ENCODE data around the gene CSGALNACT2.

Gene CSGALNACT2

GRCh38 chr10:43204042-43204942 lies 66.0 kb downstream of the CSGALNACT2 start:
- DNase-seq: no peak

- no peak for DNase-seq
These were observed 66.9 kb downstream of the CSGALNACT2 start for GRCh38 chr10:43204943-43205671.

GRCh38 chr10:43205681-43206390 lies 67.6 kb downstream of the CSGALNACT2 start:
- no peak for DNase-seq

GRCh38 chr10:43206391-43207235 lies 68.4 kb downstream of the CSGALNACT2 start:
- DNase-seq: no peak

- DNase-seq: no peak
These were observed 70.2 kb downstream of the CSGALNACT2 start for GRCh38 chr10:43208147-43209073.

GRCh38 chr10:43209074-43209455 lies 70.8 kb downstream of the CSGALNACT2 start:
- no peak for DNase-seq

- no peak for DNase-seq
These were observed 71.5 kb downstream of the CSGALNACT2 start for GRCh38 chr10:43209651-43210141.

GRCh38 chr10:43210556-43210955 lies 72.3 kb downstream of the CSGALNACT2 start:
- DNase-seq: no peak

GRCh38 chr10:43211030-43211429 lies 72.8 kb downstream of the CSGALNACT2 start:
- no peak for DNase-seq

- no peak for DNase-seq
These were observed 73.3 kb downstream of the CSGALNACT2 start for GRCh38 chr10:43211431-43212042.

GRCh38 chr10:43212043-43212721 lies 73.9 kb downstream of the CSGALNACT2 start:
- no peak for DNase-seq

GRCh38 chr10:43214071-43214955 lies 76.1 kb downstream of the CSGALNACT2 start:
- no peak for DNase-seq

- DNase-seq: no peak
These were observed 76.8 kb downstream of the CSGALNACT2 start for GRCh38 chr10:43214956-43215561.

- DNase-seq: no peak
These were observed 77.7 kb downstream of the CSGALNACT2 start for GRCh38 chr10:43215758-43216455.

- DNase-seq: no peak
These were observed 78.8 kb downstream of the CSGALNACT2 start for GRCh38 chr10:43216931-43217562.

- no peak for DNase-seq
These were observed 79.4 kb downstream of the CSGALNACT2 start for GRCh38 chr10:43217563-43218205.
